H9 (cell line): ENCODE results near the gene OPRL1. TPM values are rescaled to one million over a fixed set of nuclear protein-coding genes. Genes with fewer than 3 reads are reported as not detected.

Experiments used
- DNase-seq: peaks from one replicate; pipeline ENCODE4 v3.0.0-alpha.2; 2017
- H2AFZ ChIP-seq: one replicate; pipeline ENCODE4 v1.6.1; 2013; ENCODE audit warnings: mild to moderate bottlenecking, low read length, control low read depth, moderate library complexity
- H2AK5ac ChIP-seq: 2 replicates; pipeline ENCODE4 v1.6.1; 2013; ENCODE audit warnings: low read length, control low read depth, mixed read lengths; ENCODE audit not compliant: insufficient read length
- H2BK120ac ChIP-seq: one replicate; pipeline ENCODE4 v1.6.1; 2013; ENCODE audit warnings: low read depth, mild to moderate bottlenecking, low read length, control low read depth, inconsistent platforms; ENCODE audit not compliant: poor library complexity, severe bottlenecking
- H2BK12ac ChIP-seq: 2 replicates; pipeline ENCODE4 v1.6.1; 2013; ENCODE audit warnings: low read length, control low read depth, mixed read lengths, low read depth; ENCODE audit not compliant: insufficient read length
- H2BK15ac ChIP-seq: 2 replicates; pipeline ENCODE4 v1.6.1; 2013; ENCODE audit warnings: low read depth, low read length, control low read depth
- H2BK20ac ChIP-seq: one replicate; pipeline ENCODE4 v1.6.1; 2013; ENCODE audit warnings: low read depth, mild to moderate bottlenecking, low read length, control low read depth, inconsistent platforms; ENCODE audit not compliant: poor library complexity, severe bottlenecking
- H2BK5ac ChIP-seq: 2 replicates; pipeline ENCODE4 v1.6.1; 2013; ENCODE audit warnings: low read length, control low read depth, mixed read lengths; ENCODE audit not compliant: insufficient read length
- H3K14ac ChIP-seq: 2 replicates; pipeline ENCODE4 v1.6.1; 2013; ENCODE audit warnings: low read length, control low read depth; ENCODE audit not compliant: insufficient read depth
- H3K18ac ChIP-seq: 2 replicates; pipeline ENCODE4 v1.6.1; 2013; ENCODE audit warnings: low read depth, mild to moderate bottlenecking, mixed read lengths, low read length, control low read depth; ENCODE audit not compliant: insufficient read length
- H3K23ac ChIP-seq: 2 replicates; pipeline ENCODE4 v1.6.1; 2013; ENCODE audit warnings: low read length, control low read depth, mixed read lengths, low read depth; ENCODE audit not compliant: insufficient read length
- H3K23me2 ChIP-seq: 2 replicates; pipeline ENCODE4 v1.6.1; 2013; ENCODE audit warnings: low read depth, mild to moderate bottlenecking, mixed read lengths, low read length, control low read depth; ENCODE audit not compliant: insufficient read length, poor library complexity, severe bottlenecking
- H3K27ac ChIP-seq: 2 replicates; pipeline ENCODE4 v1.5.1; 2013; ENCODE audit warnings: low read length, control low read depth, mixed read lengths, low read depth; ENCODE audit not compliant: insufficient read length
- H3K27me3 ChIP-seq: 2 replicates; pipeline ENCODE4 v1.6.1; 2013; ENCODE audit warnings: low read length, control low read depth, inconsistent platforms; ENCODE audit not compliant: insufficient read depth
- H3K4ac ChIP-seq: 2 replicates; pipeline ENCODE4 v1.6.1; 2013; ENCODE audit warnings: low read depth, mild to moderate bottlenecking, control low read depth, inconsistent platforms, low read length, moderate library complexity
- H3K4me1 ChIP-seq: 2 replicates; pipeline ENCODE4 v1.6.1; 2013; ENCODE audit warnings: low read length, control low read depth, inconsistent platforms; ENCODE audit not compliant: insufficient read depth
- H3K4me2 ChIP-seq: 2 replicates; pipeline ENCODE4 v1.6.1; 2013; ENCODE audit warnings: low read length, control low read depth, mixed read lengths; ENCODE audit not compliant: insufficient read length, insufficient read depth
- H3K56ac ChIP-seq: 2 replicates; pipeline ENCODE4 v1.6.1; 2013; ENCODE audit warnings: low read depth, mild to moderate bottlenecking, mixed read lengths, low read length, control low read depth; ENCODE audit not compliant: insufficient read length
- H3K79me1 ChIP-seq: 2 replicates; pipeline ENCODE4 v1.6.1; 2013; ENCODE audit warnings: low read depth, mild to moderate bottlenecking, moderate library complexity, low read length, control low read depth, inconsistent platforms; ENCODE audit not compliant: insufficient read depth, poor library complexity, severe bottlenecking
- H3K79me2 ChIP-seq: 2 replicates; pipeline ENCODE4 v1.6.1; 2013; ENCODE audit warnings: low read length, control low read depth, inconsistent platforms; ENCODE audit not compliant: insufficient read depth
- H3K9ac ChIP-seq: 2 replicates; pipeline ENCODE4 v1.6.1; 2013; ENCODE audit warnings: low read length, control low read depth, mixed read lengths; ENCODE audit not compliant: insufficient read length; ENCODE audit errors: extremely low read depth
- H3K9me3 ChIP-seq: one replicate; pipeline ENCODE4 v1.6.1; 2013; ENCODE audit warnings: low read depth, low read length, inconsistent platforms; ENCODE audit not compliant: control insufficient read depth
- H3T11ph ChIP-seq: one replicate; pipeline ENCODE4 v1.6.1; 2013; ENCODE audit warnings: mild to moderate bottlenecking, low read length, control low read depth, inconsistent platforms
- H4K20me1 ChIP-seq: one replicate; pipeline ENCODE4 v1.6.1; 2013; ENCODE audit not compliant: control insufficient read depth, insufficient read length, insufficient read depth
- H4K5ac ChIP-seq: 2 replicates; pipeline ENCODE4 v1.6.1; 2013; ENCODE audit warnings: low read depth, mild to moderate bottlenecking, mixed read lengths, low read length, control low read depth; ENCODE audit not compliant: insufficient read length
- H4K8ac ChIP-seq: replicated peaks from 2 replicates; pipeline ENCODE4 v1.6.1; 2013; ENCODE audit warnings: low read length, control low read depth, mixed read lengths, low read depth; ENCODE audit not compliant: insufficient read length
- H4K91ac ChIP-seq: 2 replicates; pipeline ENCODE4 v1.6.1; 2013; ENCODE audit warnings: low read depth, mild to moderate bottlenecking, moderate library complexity, mixed read lengths, low read length, control low read depth; ENCODE audit not compliant: insufficient read length
- H3K27ac Mint-ChIP-seq, 3 experiments: 2 replicates in 2 of 3; 3 replicates in 1 of 3; pipeline ENCODE4 v1.8.0; 2020 to 2021; ENCODE audit warnings: mixed read lengths in 3 of 3, mild to moderate bottlenecking in 1 of 3, moderate library complexity in 1 of 3
- H3K27me3 Mint-ChIP-seq: 2 replicates; pipeline ENCODE4 v1.8.0; 2021; ENCODE audit warnings: low read depth, mild to moderate bottlenecking, moderate library complexity, mixed read lengths
- H3K36me3 Mint-ChIP-seq, 3 experiments: 2 replicates in 2 of 3; 3 replicates in 1 of 3; pipeline ENCODE4 v1.8.0; 2020 to 2021; ENCODE audit warnings: low read depth in 3 of 3, mixed read lengths in 3 of 3; ENCODE audit not compliant: insufficient read depth in 1 of 3
- H3K4me1 Mint-ChIP-seq, 2 experiments: 2 replicates each; pipeline ENCODE4 v1.8.0; 2020; ENCODE audit warnings: mixed read lengths in 2 of 2
- H3K4me3 Mint-ChIP-seq, 2 experiments: 2 replicates in 1 of 2; 3 replicates in 1 of 2; pipeline ENCODE4 v1.8.0; 2020 to 2021; ENCODE audit warnings: mild to moderate bottlenecking in 2 of 2, mixed read lengths in 2 of 2, moderate library complexity in 1 of 2
- H3K9me3 Mint-ChIP-seq, 2 experiments: 2 replicates in 1 of 2; 3 replicates in 1 of 2; pipeline ENCODE4 v1.8.0; 2020; ENCODE audit warnings: mild to moderate bottlenecking in 2 of 2, mixed read lengths in 2 of 2, moderate library complexity in 1 of 2
- WGBS: extraction: QIAGEN DNeasy Blood & Tissue Kit; methylation state at CpG from one replicate; pipeline ENCODE4 v1.1.7; 2013; ENCODE audit warnings: missing lambda C conversion rate, low lambda C conversion rate, mixed read lengths; ENCODE audit not compliant: insufficient read length; ENCODE audit errors: extremely low coverage; 5-methylcytosine and 5-hydroxymethylcytosine counted together
- total RNA-seq: library from RNA; stranded (reverse); gene quantifications from 2 replicates; pipeline ENCODE4 v1.2.1, GENCODE V29; 2021
- TF ChIP-seq, protein P1 (sequence below): fragments of 200-600 bp; sonication (generic); conservative IDR thresholded peaks from 3 replicates; pipeline ENCODE4 v1.8.0; 2021; ENCODE audit warnings: antibody characterized with exemption, mild to moderate bottlenecking

OPRL1 gene
- total RNA-seq, 1 experiment from 2014 or later = 0.90 TPM

- Histone ChIP-seq H3K56ac (no peak overlapping the region), H4K91ac (no peak overlapping the region), H3K27me3 (peaks cover 3% of the 10 kb centered on the region; the same call in 1 of the 2 replicates), H2AFZ (no peak overlapping the region), H2BK12ac (no peak overlapping the region), H4K5ac (no peak overlapping the region), H4K8ac (no peak overlapping the region), H2BK5ac (no peak overlapping the region), H3K4me2 (no peak overlapping the region), H3K79me2 (no peaks in the 10 kb centered on the region), H3K9me3 (no peaks in the 10 kb centered on the region), H3K27ac (no peak overlapping the region), H2BK15ac (no peak overlapping the region), H3K4me1 (no peaks in the 10 kb centered on the region), H3T11ph (no peak overlapping the region), H3K18ac (no peak overlapping the region), H3K9ac (no peak overlapping the region), H3K23me2 (no peaks in the 10 kb centered on the region), H4K20me1 (no peaks in the 10 kb centered on the region), H2BK120ac (no peak overlapping the region), H2AK5ac (no peak overlapping the region), H3K79me1 (no peaks in the 10 kb centered on the region), H3K23ac (no peak overlapping the region), H2BK20ac (no peak overlapping the region), H3K14ac (no peak overlapping the region), H3K4ac (no peak overlapping the region)
- H3K4me3 Mint-ChIP-seq = no peak overlapping the region
- H3K27me3 Mint-ChIP-seq = peaks cover 46% of the 10 kb centered on the region
- TF ChIP-seq, protein P1, sequence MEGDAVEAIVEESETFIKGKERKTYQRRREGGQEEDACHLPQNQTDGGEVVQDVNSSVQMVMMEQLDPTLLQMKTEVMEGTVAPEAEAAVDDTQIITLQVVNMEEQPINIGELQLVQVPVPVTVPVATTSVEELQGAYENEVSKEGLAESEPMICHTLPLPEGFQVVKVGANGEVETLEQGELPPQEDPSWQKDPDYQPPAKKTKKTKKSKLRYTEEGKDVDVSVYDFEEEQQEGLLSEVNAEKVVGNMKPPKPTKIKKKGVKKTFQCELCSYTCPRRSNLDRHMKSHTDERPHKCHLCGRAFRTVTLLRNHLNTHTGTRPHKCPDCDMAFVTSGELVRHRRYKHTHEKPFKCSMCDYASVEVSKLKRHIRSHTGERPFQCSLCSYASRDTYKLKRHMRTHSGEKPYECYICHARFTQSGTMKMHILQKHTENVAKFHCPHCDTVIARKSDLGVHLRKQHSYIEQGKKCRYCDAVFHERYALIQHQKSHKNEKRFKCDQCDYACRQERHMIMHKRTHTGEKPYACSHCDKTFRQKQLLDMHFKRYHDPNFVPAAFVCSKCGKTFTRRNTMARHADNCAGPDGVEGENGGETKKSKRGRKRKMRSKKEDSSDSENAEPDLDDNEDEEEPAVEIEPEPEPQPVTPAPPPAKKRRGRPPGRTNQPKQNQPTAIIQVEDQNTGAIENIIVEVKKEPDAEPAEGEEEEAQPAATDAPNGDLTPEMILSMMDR = no peak
- H3K36me3 Mint-ChIP-seq = peaks cover 2 to 5% (median 2%) of the 10 kb centered on the region in 3 experiments; a peak in 5 of 7 replicates
- no peak overlapping the region; a peak in 1 of 7 replicates for H3K27ac Mint-ChIP-seq
- WGBS = no CpG with 5 or more reads among the region's 4 CpGs
- no peak for DNase-seq
- peaks cover 9 to 11% of the 10 kb centered on the region in 2 experiments; a peak in 3 of 4 replicates for H3K4me1 Mint-ChIP-seq
- H3K9me3 Mint-ChIP-seq = peaks cover 5% of the 10 kb centered on the region in 2 experiments
Measured at GRCh38 chr20:64100566-64100888, 20.6 kb downstream of the OPRL1 start.
